ENCODE data around the gene TGM2. TPM values are rescaled to one million over a fixed set of nuclear protein-coding genes. Genes with fewer than 3 reads are reported as not detected.

Gene TGM2
- total RNA-seq, 1 donor from 2014 or later: 0.72 TPM

DNA sequence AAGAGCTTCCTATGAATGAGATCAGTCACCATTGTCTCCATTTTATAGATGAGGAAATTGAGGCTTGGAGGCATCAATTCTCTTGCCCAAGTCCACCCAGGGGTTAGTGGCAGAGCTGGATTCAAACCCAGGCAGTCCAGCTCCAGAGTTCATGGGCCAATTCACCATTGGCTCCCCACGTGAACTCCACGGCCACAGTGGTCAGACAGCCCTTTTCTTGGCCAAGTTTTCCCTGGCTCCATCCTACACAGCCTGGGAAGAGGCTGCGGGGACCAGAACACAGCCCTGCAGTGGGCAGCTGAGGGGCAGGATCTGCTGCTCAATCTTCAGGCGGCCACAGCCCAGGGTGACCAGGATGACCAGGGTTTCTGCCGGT, 20.5 kb downstream of the TGM2 start:
- Mint-ChIP-seq H3K27me3 (peaks cover 6% of the 10 kb centered on the region), H3K4me3 (ENCODE audit: low read depth) (no peak overlapping the region), H3K9me3 (ENCODE audit: low read depth) (no peaks in the 10 kb centered on the region), H3K27ac (no peak overlapping the region), H3K4me1 (ENCODE audit: low read depth) (peaks cover 11% of the 10 kb centered on the region), H3K36me3 (ENCODE audit: insufficient read depth) (no peaks in the 10 kb centered on the region)
- TF ChIP-seq, protein P1, sequence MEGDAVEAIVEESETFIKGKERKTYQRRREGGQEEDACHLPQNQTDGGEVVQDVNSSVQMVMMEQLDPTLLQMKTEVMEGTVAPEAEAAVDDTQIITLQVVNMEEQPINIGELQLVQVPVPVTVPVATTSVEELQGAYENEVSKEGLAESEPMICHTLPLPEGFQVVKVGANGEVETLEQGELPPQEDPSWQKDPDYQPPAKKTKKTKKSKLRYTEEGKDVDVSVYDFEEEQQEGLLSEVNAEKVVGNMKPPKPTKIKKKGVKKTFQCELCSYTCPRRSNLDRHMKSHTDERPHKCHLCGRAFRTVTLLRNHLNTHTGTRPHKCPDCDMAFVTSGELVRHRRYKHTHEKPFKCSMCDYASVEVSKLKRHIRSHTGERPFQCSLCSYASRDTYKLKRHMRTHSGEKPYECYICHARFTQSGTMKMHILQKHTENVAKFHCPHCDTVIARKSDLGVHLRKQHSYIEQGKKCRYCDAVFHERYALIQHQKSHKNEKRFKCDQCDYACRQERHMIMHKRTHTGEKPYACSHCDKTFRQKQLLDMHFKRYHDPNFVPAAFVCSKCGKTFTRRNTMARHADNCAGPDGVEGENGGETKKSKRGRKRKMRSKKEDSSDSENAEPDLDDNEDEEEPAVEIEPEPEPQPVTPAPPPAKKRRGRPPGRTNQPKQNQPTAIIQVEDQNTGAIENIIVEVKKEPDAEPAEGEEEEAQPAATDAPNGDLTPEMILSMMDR (IDR thresholded peaks at IDR 0.05; ENCODE audit: unreplicated experiment): no peak
- no peak for DNase-seq (ENCODE audit: low spot score, unreplicated experiment)

DNA sequence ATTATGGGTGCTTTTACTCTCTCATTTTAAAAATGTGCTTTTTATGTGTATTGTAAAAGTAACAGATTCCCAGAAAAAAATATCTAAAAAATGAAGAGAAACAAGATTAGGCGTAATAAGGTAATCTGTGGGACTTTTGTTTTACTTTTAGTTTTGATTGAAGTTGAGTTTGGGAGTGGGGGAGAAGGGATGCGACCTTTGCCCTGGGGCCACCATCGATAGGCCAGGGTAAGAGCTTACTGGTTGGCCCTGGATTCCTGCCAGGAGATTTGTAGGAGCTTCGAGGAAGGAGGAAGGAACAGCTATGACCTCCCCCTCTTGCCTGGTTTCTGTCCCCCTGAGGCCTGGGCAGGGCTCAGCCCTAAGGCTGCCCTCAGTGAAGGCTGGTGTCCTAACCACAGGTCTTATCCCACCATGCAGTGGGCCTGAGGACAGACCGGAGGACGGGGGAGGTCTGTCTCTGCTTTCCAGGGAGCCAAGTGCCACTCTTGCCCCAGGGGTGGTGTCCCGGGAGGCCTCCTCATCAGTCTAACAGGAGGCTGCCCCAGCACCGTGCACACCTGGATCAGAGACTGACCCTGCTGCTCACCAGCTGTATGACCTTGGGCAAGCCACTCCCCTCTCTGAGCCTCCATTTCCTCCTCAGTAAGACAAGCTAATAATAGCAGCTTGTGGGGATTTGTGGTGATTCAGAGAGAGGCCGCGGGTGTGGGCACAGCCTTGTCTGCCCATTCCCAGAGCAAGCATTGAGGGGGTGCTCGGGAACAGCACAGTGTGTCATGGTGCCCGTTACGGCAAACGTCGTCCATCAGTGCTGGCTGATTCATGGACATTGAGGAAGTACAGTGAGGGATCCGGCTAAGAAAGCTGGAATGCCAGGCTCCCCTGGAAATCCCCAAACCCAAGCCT, 21.2 kb downstream of the TGM2 start:
- H3K27me3 Mint-ChIP-seq: peaks cover 9% of the 10 kb centered on the region
- no peaks in the 10 kb centered on the region for H3K36me3 Mint-ChIP-seq (ENCODE audit: insufficient read depth)
- TF ChIP-seq, protein P1 (IDR thresholded peaks at IDR 0.05; ENCODE audit: unreplicated experiment): no peak
- H3K4me1 Mint-ChIP-seq (ENCODE audit: low read depth): peaks cover 11% of the 10 kb centered on the region
- no peaks in the 10 kb centered on the region for H3K9me3 Mint-ChIP-seq (ENCODE audit: low read depth)
- H3K4me3 Mint-ChIP-seq (ENCODE audit: low read depth): no peak overlapping the region
- H3K27ac Mint-ChIP-seq: peak overlapping the region; percentile 49
- DNase-seq (ENCODE audit: low spot score, unreplicated experiment): no peak

DNA sequence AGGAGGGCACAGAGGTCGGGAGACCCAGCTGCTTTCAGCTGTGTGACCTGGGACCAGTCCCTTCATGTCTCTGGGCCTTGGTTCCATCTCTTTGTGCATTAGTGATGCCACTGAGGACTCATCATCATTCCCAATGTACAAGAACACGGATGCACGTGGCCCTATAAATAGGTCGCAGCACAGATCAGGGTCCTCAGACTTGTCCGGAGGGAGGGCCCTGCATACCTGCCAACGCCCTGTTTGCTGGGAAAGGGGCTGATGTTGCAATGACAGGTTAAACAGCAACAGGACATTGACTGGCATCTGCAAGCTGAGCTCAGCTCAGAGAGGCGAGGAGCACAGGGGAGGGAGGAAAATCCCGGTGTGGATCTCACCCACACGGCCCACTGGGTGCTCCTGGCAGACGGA, 21.8 kb downstream of the TGM2 start:
- H3K36me3 Mint-ChIP-seq (ENCODE audit: insufficient read depth): no peaks in the 10 kb centered on the region
- peaks cover 8% of the 10 kb centered on the region for H3K27me3 Mint-ChIP-seq
- H3K4me3 Mint-ChIP-seq (ENCODE audit: low read depth): no peak overlapping the region
- DNase-seq (ENCODE audit: low spot score, unreplicated experiment): no peak
- TF ChIP-seq, protein P1 (IDR thresholded peaks at IDR 0.05; ENCODE audit: unreplicated experiment): no peak
- H3K9me3 Mint-ChIP-seq (ENCODE audit: low read depth): no peaks in the 10 kb centered on the region
- H3K4me1 Mint-ChIP-seq (ENCODE audit: low read depth): peaks cover 11% of the 10 kb centered on the region
- H3K27ac Mint-ChIP-seq: peak overlapping the region; percentile 49

DNA sequence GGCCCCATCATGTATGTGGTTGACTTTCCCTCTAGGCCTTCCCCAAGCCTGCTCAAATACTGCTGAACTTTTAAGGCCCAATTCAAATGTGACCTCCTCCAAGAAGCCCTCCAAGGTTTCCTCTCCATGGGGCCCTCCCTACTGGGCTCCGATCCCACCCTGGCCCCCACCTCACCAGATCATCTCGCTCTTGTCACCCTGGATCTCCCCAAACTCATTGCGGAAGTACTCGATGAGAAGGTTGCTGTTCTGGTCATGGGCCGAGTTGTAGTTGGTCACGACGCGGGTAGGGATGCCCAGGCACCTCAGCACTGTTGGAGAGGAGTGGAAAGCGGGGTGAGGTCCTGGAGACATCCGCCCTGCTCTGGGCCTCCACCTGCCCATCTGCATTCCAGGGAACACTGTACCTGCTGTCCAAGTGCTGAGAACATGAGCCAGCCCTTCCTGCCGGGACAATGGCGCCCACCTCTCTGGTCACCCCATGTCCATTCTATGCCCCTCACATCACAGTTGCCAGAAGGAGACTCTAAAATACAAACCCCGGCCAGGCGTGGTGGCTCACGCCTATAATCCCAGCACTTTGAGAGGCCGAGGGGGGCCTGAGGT, 23.1 kb downstream of the TGM2 start:
- Mint-ChIP-seq H3K4me3 (ENCODE audit: low read depth) (no peak overlapping the region), H3K27ac (no peak overlapping the region), H3K9me3 (ENCODE audit: low read depth) (no peaks in the 10 kb centered on the region), H3K36me3 (ENCODE audit: insufficient read depth) (no peaks in the 10 kb centered on the region), H3K27me3 (peaks cover 8% of the 10 kb centered on the region), H3K4me1 (ENCODE audit: low read depth) (peaks cover 11% of the 10 kb centered on the region)
- TF ChIP-seq, protein P1 (IDR thresholded peaks at IDR 0.05; ENCODE audit: unreplicated experiment): no peak
- DNase-seq (ENCODE audit: low spot score, unreplicated experiment): no peak

DNA sequence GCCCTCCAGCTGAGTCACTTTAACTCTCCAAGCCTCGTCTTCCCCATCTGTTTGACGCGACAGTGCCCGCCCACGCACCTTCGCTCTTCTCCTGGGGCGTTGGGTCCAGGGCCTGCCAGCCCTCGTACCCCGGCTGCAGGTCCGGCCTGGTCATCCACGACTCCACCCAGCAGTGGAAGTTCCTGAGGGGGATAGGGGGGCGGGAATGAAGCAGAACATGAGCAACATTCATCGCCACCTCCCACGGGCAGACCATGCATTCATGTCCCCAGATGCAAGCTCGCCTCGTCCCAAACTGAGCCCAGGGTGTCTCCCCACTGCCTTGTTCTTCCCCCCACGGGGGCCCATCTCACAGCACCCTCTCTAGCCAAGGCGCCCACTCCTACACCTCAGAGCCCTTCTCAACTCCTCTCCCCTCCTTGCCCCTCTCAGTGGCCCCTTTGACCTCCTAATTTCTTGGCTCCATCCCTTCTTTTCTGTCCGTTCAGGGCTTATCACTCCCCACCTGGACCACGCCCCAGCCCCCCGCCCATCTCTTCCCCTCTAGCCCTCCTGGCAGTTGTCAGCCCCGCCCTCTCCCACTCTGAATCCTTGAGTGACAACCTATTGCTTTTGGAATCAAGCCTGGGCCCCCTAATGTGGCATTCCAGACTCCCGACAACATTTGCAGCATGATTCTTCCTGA, 23.7 kb downstream of the TGM2 start:
- H3K27ac Mint-ChIP-seq: no peak overlapping the region
- no peaks in the 10 kb centered on the region for H3K36me3 Mint-ChIP-seq (ENCODE audit: insufficient read depth)
- no peak overlapping the region for H3K4me3 Mint-ChIP-seq (ENCODE audit: low read depth)
- peaks cover 8% of the 10 kb centered on the region for H3K27me3 Mint-ChIP-seq
- no peak for DNase-seq (ENCODE audit: low spot score, unreplicated experiment)
- H3K9me3 Mint-ChIP-seq (ENCODE audit: low read depth): no peaks in the 10 kb centered on the region
- TF ChIP-seq, protein P1 (IDR thresholded peaks at IDR 0.05; ENCODE audit: unreplicated experiment): no peak
- peaks cover 11% of the 10 kb centered on the region for H3K4me1 Mint-ChIP-seq (ENCODE audit: low read depth)

Measured in progenitor cell of endocrine pancreas (in vitro differentiated cells).